ENCODE measurements around the gene BRIP1. TPM values are rescaled to one million over a fixed set of nuclear protein-coding genes. Genes with fewer than 3 reads are reported as not detected.

BRIP1 gene
- total and polyA plus RNA-seq, 2 donors (not counting 3 experiments of a cell fraction or from before 2014, with no cell fraction given), result 1.8 to 12.1 TPM

DNA sequence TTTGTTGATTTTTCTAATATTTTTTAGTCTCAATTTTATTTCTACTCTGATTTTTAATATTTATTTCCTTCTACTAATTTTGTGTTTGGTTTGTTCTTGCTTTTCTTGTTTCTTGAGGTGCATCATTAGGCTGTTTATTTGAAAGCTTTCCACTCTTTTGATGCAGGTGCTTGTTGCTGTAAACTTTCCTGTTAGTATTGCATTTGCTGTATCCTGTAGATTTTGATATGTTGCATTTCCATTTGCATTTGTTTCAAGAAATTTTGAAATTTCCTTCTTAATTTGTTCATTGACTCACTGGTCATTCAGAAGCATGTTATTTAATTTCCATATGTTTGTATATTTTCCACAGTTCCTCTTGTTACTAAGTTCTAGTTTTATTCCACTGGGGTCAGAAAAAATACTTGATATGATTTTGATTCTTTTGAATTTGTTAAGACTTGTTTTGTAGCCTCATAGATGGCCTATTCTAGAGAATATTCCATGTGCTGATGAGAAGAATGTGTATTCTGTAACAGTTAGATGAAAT, 229.3 kb downstream of the BRIP1 start:
- Histone ChIP-seq H2AFZ (ENCODE audit: low read depth, low read length) (no peak overlapping the region), H3K4me1 (ENCODE audit: control insufficient read depth, extremely low read depth, insufficient read depth, low read length) (no peaks in the 10 kb centered on the region), H3K4me3 (replicated peaks in 1 of 3; ENCODE audit: insufficient read depth in 1 of 3, low read depth in 1 of 3, low read length in 3 of 3) (no peak overlapping the region), H3K79me2 (ENCODE audit: control insufficient read depth, insufficient read depth, low read length) (no peaks in the 10 kb centered on the region), H3K27ac (ENCODE audit: insufficient read depth, low read depth, low read length) (no peak overlapping the region), H4K20me1 (replicated peaks; ENCODE audit: control insufficient read depth, extremely low read depth, insufficient read depth, low read length) (no peaks in the 10 kb centered on the region), H3K27me3 (ENCODE audit: control insufficient read depth in 2 of 2, insufficient read depth in 2 of 2, low read length in 2 of 2) (peaks cover 2 to 17% of the 10 kb centered on the region in 2 experiments), H3K4me2 (ENCODE audit: insufficient read depth, low read length) (no peak overlapping the region), H3K9ac (replicated peaks; ENCODE audit: extremely low read depth, insufficient read depth, low read length) (no peak overlapping the region), H3K9me1 (replicated peaks; ENCODE audit: control insufficient read depth, extremely low read depth, insufficient read depth, low read length) (no peaks in the 10 kb centered on the region), H3K36me3 (ENCODE audit: control insufficient read depth in 2 of 2, extremely low read depth in 1 of 2, insufficient read depth in 2 of 2, low read length in 2 of 2) (no peaks in the 10 kb centered on the region), H3K9me3 (replicated peaks; ENCODE audit: control insufficient read depth, insufficient read depth, low read length) (no peaks in the 10 kb centered on the region)
- TF ChIP-seq, protein P1, sequence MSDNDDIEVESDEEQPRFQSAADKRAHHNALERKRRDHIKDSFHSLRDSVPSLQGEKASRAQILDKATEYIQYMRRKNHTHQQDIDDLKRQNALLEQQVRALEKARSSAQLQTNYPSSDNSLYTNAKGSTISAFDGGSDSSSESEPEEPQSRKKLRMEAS (IDR thresholded peaks at IDR 0.05; ENCODE audit: insufficient read depth, insufficient read length), result no peak
- TF ChIP-seq FOS (IDR thresholded peaks at IDR 0.05; ENCODE audit: borderline replicate concordance, insufficient read depth, low read length) (no peak), MYC (IDR thresholded peaks at IDR 0.05; ENCODE audit: low read depth, low read length) (no peak), POLR2AphosphoS5 (IDR thresholded peaks at IDR 0.05; ENCODE audit: insufficient read depth, low read depth, low read length) (no peak), JUN (IDR thresholded peaks at IDR 0.05; ENCODE audit: borderline replicate concordance, insufficient read depth, insufficient read length, low read depth) (no peak), POLR2A (IDR thresholded peaks at IDR 0.05; ENCODE audit: low read depth, low read length) (no peak), GATA2 (IDR thresholded peaks at IDR 0.05; ENCODE audit: insufficient read depth, insufficient read length, low read depth, low read length) (no peak), EZH2 (IDR thresholded peaks at IDR 0.05; ENCODE audit: borderline replicate concordance, low read depth, low read length, severe bottlenecking) (no peak)
- TF ChIP-seq, protein P2, sequence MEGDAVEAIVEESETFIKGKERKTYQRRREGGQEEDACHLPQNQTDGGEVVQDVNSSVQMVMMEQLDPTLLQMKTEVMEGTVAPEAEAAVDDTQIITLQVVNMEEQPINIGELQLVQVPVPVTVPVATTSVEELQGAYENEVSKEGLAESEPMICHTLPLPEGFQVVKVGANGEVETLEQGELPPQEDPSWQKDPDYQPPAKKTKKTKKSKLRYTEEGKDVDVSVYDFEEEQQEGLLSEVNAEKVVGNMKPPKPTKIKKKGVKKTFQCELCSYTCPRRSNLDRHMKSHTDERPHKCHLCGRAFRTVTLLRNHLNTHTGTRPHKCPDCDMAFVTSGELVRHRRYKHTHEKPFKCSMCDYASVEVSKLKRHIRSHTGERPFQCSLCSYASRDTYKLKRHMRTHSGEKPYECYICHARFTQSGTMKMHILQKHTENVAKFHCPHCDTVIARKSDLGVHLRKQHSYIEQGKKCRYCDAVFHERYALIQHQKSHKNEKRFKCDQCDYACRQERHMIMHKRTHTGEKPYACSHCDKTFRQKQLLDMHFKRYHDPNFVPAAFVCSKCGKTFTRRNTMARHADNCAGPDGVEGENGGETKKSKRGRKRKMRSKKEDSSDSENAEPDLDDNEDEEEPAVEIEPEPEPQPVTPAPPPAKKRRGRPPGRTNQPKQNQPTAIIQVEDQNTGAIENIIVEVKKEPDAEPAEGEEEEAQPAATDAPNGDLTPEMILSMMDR (IDR thresholded peaks at IDR 0.05; ENCODE audit: extremely low read depth in 1 of 2, insufficient read depth in 1 of 2, low read depth in 1 of 2, low read length in 2 of 2), result no peak
- ChIA-PET POLR2A (no interaction called here), CTCF (interaction anchor here (0.7 to 6.0 kb wide), 5 partner anchors 12 to 475 kb away, joined by 3 to 76 read pairs (median 11); no protein-coding TSS in a partner anchor)
- FAIRE-seq (no peak), DNase-seq (ENCODE audit: low read depth, low spot score) (no peak)
- intact Hi-C loops (cut with micrococcal nuclease), result loop anchor here (10.0 kb wide), 1 partner anchor 591 kb away; no protein-coding TSS in a partner anchor
- dilution Hi-C loops (cut with MboI; ENCODE audit: extremely low pct_ligation_motif_present, low sequenced_read_pairs), result no loop called here
- no TSS peak for BruUV-seq (replicated peaks)
